Peyer's patch (tissue), 4 donors: Measurements from ENCODE around the gene SWAP70. TPM values are rescaled to one million over a fixed set of nuclear protein-coding genes. Genes with fewer than 3 reads are reported as not detected.

Experiments
- DNase-seq, 3 donors: peaks; one replicate each; pipeline ENCODE4 v3.0.0-alpha.2; 2017 to 2019
- H3K27ac ChIP-seq, 4 donors: fragments of 200-600 bp; sonication (generic); one replicate each; pipeline ENCODE4 v1.5.1; 2016 to 2019
- H3K27me3 ChIP-seq, 2 donors: fragments of 200-600 bp; sonication (generic); one replicate each; pipeline ENCODE4 v1.5.1; 2019
- H3K36me3 ChIP-seq, 3 donors: fragments of 200-600 bp; sonication (generic); one replicate each; pipeline ENCODE4 v1.5.1; 2016 to 2019
- H3K4me1 ChIP-seq, 4 donors: fragments of 200-600 bp; sonication (generic); one replicate each; pipeline ENCODE4 v1.5.1; 2016 to 2019
- H3K4me3 ChIP-seq, 4 donors: fragments of 200-600 bp; sonication (generic); 1 replicate in 3 of 4; 2 replicates in 1 of 4; pipeline ENCODE4 v1.5.1; 2016 to 2019; ENCODE audit warnings: mild to moderate bottlenecking in 1 of 4
- H3K9me3 ChIP-seq, 4 donors: fragments of 200-600 bp; sonication (generic); one replicate each; pipeline ENCODE4 v1.5.1; 2016 to 2019; ENCODE audit warnings: mild to moderate bottlenecking in 1 of 4
- CTCF ChIP-seq, 6 experiments: fragments of 450-650 bp in 4 of 6; fragments of 200-600 bp in 2 of 6; sonication (generic) in 1 of 6; IDR thresholded peaks; one replicate each; pipeline ENCODE4 v1.5.1; 2017 to 2019; ENCODE audit warnings: antibody characterized with exemption in 6 of 6, mild to moderate bottlenecking in 3 of 6, moderate library complexity in 1 of 6
- POLR2A ChIP-seq, 2 donors: fragments of 450-650 bp; IDR thresholded peaks; one replicate each; pipeline ENCODE4 v1.5.1; 2017; ENCODE audit warnings: antibody characterized with exemption in 2 of 2, mild to moderate bottlenecking in 2 of 2, moderate library complexity in 2 of 2
- total RNA-seq, 4 donors: library from RNA; depleted of rRNA; stranded (reverse); fragments of >200 nt; gene quantifications; one replicate each; pipeline ENCODE4 v1.1.0, GENCODE V29; 2016

The SWAP70 gene
- total RNA-seq, 4 donors from 2014 or later: 16.8 to 62.7 (median 26.1) TPM

DNA sequence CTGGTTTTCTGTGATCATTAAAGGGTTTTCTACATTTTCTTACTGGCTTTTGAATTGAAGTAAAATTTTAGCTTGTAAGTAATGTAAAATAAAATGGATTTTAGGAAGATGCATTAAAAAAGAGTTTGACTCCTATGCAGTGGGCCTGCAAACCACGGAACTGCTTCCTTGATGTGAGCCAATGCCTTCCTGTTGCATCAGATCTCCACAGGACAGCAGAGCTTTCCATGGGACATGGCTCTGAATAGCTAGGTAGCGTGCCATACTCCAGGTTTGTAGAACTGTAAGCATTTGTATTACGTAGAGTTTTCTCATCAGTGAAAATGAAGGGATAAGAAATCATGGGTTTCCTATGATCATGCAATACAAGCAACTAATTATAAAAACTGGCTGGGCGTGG is 133.4 kb downstream of the SWAP70 start:
- Histone ChIP-seq H3K27me3 (no peaks in the 10 kb centered on the region), H3K4me1 (no peaks in the 10 kb centered on the region), H3K27ac (no peak overlapping the region), H3K9me3 (no peaks in the 10 kb centered on the region), H3K36me3 (no peaks in the 10 kb centered on the region), H3K4me3 (no peak overlapping the region)
- DNase-seq: no peak
- TF ChIP-seq CTCF (IDR thresholded peaks at IDR 0.05) (no peak), POLR2A (IDR thresholded peaks at IDR 0.05) (no peak)

DNA sequence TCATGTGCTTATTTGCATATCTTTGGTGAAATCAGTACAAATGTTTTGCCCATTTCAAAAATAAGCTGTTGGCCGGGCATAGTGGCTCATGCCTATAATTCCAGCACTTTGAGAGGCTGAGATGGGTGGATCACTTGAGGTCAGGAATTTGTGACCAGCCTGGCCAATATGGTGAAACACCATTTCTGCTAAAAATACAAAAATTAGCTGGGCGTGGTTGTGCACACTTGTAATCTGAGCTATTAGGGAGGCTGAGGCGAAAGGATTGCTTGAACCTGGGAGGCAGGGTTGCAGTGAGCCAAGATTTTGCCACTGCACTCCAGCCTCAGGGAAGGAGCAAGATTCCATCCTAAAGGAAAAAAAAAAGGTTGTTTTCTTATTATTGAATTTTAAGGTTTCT is 136.0 kb downstream of the SWAP70 start:
- H3K27ac ChIP-seq: no peak overlapping the region
- H3K9me3 ChIP-seq: no peaks in the 10 kb centered on the region
- no peak overlapping the region for H3K4me3 ChIP-seq
- no peaks in the 10 kb centered on the region for H3K27me3 ChIP-seq
- TF ChIP-seq CTCF (IDR thresholded peaks at IDR 0.05): no peak
- TF ChIP-seq POLR2A (IDR thresholded peaks at IDR 0.05): no peak
- no peaks in the 10 kb centered on the region for H3K4me1 ChIP-seq
- no peaks in the 10 kb centered on the region for H3K36me3 ChIP-seq
- DNase-seq: no peak

DNA sequence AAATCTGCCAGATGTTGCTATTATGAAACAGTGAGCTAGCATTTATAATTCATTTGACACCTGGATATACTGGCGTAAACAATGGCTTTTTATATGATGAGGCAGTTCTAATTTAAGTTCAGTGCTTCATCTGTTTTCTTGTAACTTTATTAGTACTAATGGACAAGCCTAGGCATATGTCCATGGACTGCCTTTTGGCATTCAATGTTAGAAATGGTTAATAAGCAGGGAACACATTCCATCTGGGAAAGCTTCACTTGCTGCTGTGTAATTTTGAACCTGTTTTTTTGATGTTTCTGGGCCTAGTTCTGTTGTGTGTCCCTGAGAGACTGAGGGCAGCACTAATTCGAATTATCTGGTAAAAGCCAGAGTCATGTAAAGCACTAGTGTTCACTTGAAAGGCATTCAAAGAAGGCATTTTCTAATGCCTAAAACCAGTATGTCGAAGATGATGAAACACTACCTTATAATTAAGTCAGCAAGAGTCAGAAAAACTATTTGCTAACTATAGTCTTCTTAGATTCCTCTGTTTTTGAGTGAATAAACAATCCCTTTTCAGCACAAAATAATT is 138.5 kb downstream of the SWAP70 start:
- no peaks in the 10 kb centered on the region for H3K27me3 ChIP-seq
- H3K27ac ChIP-seq: peak overlapping the region in 1 of 4 donors; percentile 36
- no peak for DNase-seq
- H3K36me3 ChIP-seq: peaks cover 0 to 5% (median 0%) of the 10 kb centered on the region in 3 donors
- H3K9me3 ChIP-seq: no peaks in the 10 kb centered on the region
- no peak for TF ChIP-seq CTCF (IDR thresholded peaks at IDR 0.05)
- TF ChIP-seq POLR2A (IDR thresholded peaks at IDR 0.05): no peak
- H3K4me3 ChIP-seq: no peak overlapping the region
- H3K4me1 ChIP-seq: no peaks in the 10 kb centered on the region

Other genes with a start within 250 kb of the SWAP70 start
- 10 to 100 TPM in 3 of 4 donors, 1 to 10 TPM in 1; 8.5 to 56.1 (median 35.7) TPM for gene ZNF143, start 203.1 kb upstream of the SWAP70 start, total RNA-seq
- 10 to 100 TPM; 14.4 to 40.4 (median 26.2) TPM for gene WEE1, start 90.4 kb upstream of the SWAP70 start, total RNA-seq